Neural progenitor cell (in vitro differentiated cells): ENCODE data around the gene PVALEF.

Experiments used
- CTCF ChIP-seq: fragments of 200-600 bp; sonication (generic); IDR thresholded peaks from 2 replicates; pipeline ENCODE4 v1.5.1; 2017; ENCODE audit warnings: antibody characterized with exemption, mild to moderate bottlenecking
- EZH2phosphoT487 ChIP-seq: fragments of 200-600 bp; sonication (generic); IDR thresholded peaks from 2 replicates; pipeline ENCODE4 v1.6.1; 2017; ENCODE audit warnings: antibody characterized with exemption

GRCh38 chr17:81163051-81163695, 2.1 kb upstream of the PVALEF start:
- TF ChIP-seq CTCF (no peak), EZH2phosphoT487 (no peak)
